H1 (cell line): Measurements from ENCODE around the gene RHOBTB1. TPM values are rescaled to one million over a fixed set of nuclear protein-coding genes. Genes with fewer than 3 reads are reported as not detected.
A peak's percentile ranks its signal among the peaks of the same experiment; 100 is the strongest.

Experiments
- CTCF ChIA-PET: fragments of 300-600 bp; sonication (Branson Sonifier 250); formaldehyde crosslinking; loops from one replicate; lab custom pipeline; 2021; ENCODE audit not compliant: partially characterized antibody; lab: Charles Lee
- POLR2A ChIA-PET: fragments of 300-600 bp; sonication (Branson Sonifier 250); formaldehyde crosslinking; loops from one replicate; lab custom pipeline; 2021; ENCODE audit warnings: inconsistent platforms; ENCODE audit not compliant: partially characterized antibody; lab: Charles Lee
- DNase-seq, 2 experiments: peaks; one replicate each; pipeline versions ENCODE4 v3.0.0 to v3.0.0-alpha.2; 2010 to 2022; ENCODE audit warnings: low spot score in 2 of 2, low read depth in 1 of 2, mixed read lengths in 1 of 2
- FAIRE-seq: peaks from 2 replicates; lab custom pipeline; 2011; peaks lifted over from hg19 to GRCh38; lab: Jason Lieb, UNC
- H2AFZ ChIP-seq: 2 replicates; pipeline ENCODE4 v1.8.1; 2012; ENCODE audit warnings: low read length, inconsistent platforms
- H2AK5ac ChIP-seq: 2 replicates; pipeline ENCODE4 v1.6.1; 2013; ENCODE audit warnings: low read depth, low read length
- H2BK120ac ChIP-seq: replicated peaks from 2 replicates; pipeline ENCODE3; 2013; ENCODE audit warnings: low read depth, low read length, inconsistent platforms
- H2BK12ac ChIP-seq: 2 replicates; pipeline ENCODE4 v1.6.1; 2013; ENCODE audit warnings: low read depth, low read length
- H2BK15ac ChIP-seq: 2 replicates; pipeline ENCODE4 v1.6.1; 2013; ENCODE audit warnings: low read length
- H2BK20ac ChIP-seq: 2 replicates; pipeline ENCODE4 v1.6.1; 2013; ENCODE audit warnings: low read length
- H2BK5ac ChIP-seq: 2 replicates; pipeline ENCODE4 v1.6.1; 2013; ENCODE audit warnings: low read depth, low read length
- H3K14ac ChIP-seq: 2 replicates; pipeline ENCODE4 v1.6.1; 2013; ENCODE audit warnings: inconsistent platforms; ENCODE audit not compliant: insufficient read length
- H3K18ac ChIP-seq: 2 replicates; pipeline ENCODE4 v1.6.1; 2013; ENCODE audit warnings: low read length; ENCODE audit errors: extremely low read depth
- H3K23ac ChIP-seq: 2 replicates; pipeline ENCODE4 v1.6.1; 2013; ENCODE audit warnings: inconsistent platforms; ENCODE audit not compliant: insufficient read length
- H3K23me2 ChIP-seq: 2 replicates; pipeline ENCODE4 v1.6.1; 2013; ENCODE audit warnings: low read depth, low read length
- H3K27ac ChIP-seq: 2 replicates; pipeline ENCODE4 v1.6.1; 2011; ENCODE audit warnings: low read depth, low read length, inconsistent platforms
- H3K27me3 ChIP-seq, 4 experiments: replicated peaks in 1 of 4; 1 replicate in 1 of 4; 2 replicates in 3 of 4; pipeline versions ENCODE4 v1.6.1 to v1.8.1; 2011 to 2013; ENCODE audit warnings: low read length in 3 of 4, mild to moderate bottlenecking in 3 of 4, inconsistent platforms in 2 of 4, mixed read lengths in 2 of 4, moderate library complexity in 1 of 4; ENCODE audit not compliant: control insufficient read depth in 3 of 4, insufficient read depth in 3 of 4; ENCODE audit errors: extremely low read depth in 1 of 4
- H3K36me3 ChIP-seq, 4 experiments: 2 replicates each; pipeline versions ENCODE4 v1.6.1 to v1.8.1; 2011 to 2013; ENCODE audit warnings: mild to moderate bottlenecking in 4 of 4, low read length in 3 of 4, moderate library complexity in 2 of 4, control low read depth in 1 of 4, inconsistent platforms in 1 of 4; ENCODE audit not compliant: insufficient read depth in 4 of 4, control insufficient read depth in 2 of 4
- H3K4ac ChIP-seq: replicated peaks from 2 replicates; pipeline ENCODE3; 2013; ENCODE audit warnings: low read length, low read depth, mixed read lengths, inconsistent platforms; ENCODE audit not compliant: insufficient read length
- H3K4me1 ChIP-seq, 4 experiments: replicated peaks in 1 of 4; 1 replicate in 1 of 4; 2 replicates in 3 of 4; pipeline versions ENCODE4 v1.6.1 to v1.8.1; 2011 to 2013; ENCODE audit warnings: low read length in 3 of 4, inconsistent platforms in 2 of 4, mixed read lengths in 1 of 4; ENCODE audit not compliant: insufficient read depth in 4 of 4, control insufficient read depth in 3 of 4
- H3K4me2 ChIP-seq, 2 experiments: 2 replicates each; pipeline versions ENCODE4 v1.6.1 to v1.8.1; 2011 to 2013; ENCODE audit warnings: low read depth in 2 of 2, low read length in 2 of 2, control low read depth in 1 of 2, inconsistent platforms in 1 of 2, mild to moderate bottlenecking in 1 of 2; ENCODE audit not compliant: insufficient read depth in 1 of 2
- H3K4me3 ChIP-seq, 4 experiments: fragments of 200-600, 300-600 bp in 1 of 4; sonication (generic), shearing (Covaris generic), sonication (Bioruptor Twin) in 1 of 4; 2 replicates each; pipeline versions ENCODE4 v1.5.1 to v1.8.1; 2011 to 2016; ENCODE audit warnings: low read length in 4 of 4, low read depth in 3 of 4, control low read depth in 2 of 4, inconsistent platforms in 2 of 4, mild to moderate bottlenecking in 2 of 4, mixed read lengths in 1 of 4, moderate library complexity in 1 of 4; ENCODE audit not compliant: insufficient read depth in 2 of 4; ENCODE audit errors: extremely low read depth in 1 of 4
- H3K56ac ChIP-seq: replicated peaks from 2 replicates; pipeline ENCODE3; 2013; ENCODE audit warnings: low read depth, mild to moderate bottlenecking, mixed read lengths, low read length, inconsistent platforms; ENCODE audit not compliant: insufficient read length
- H3K79me1 ChIP-seq: 2 replicates; pipeline ENCODE4 v1.6.1; 2013; ENCODE audit warnings: low read depth, low read length, control low read depth
- H3K79me2 ChIP-seq, 2 experiments: 2 replicates each; pipeline versions ENCODE4 v1.6.1 to v1.8.1; 2012 to 2013; ENCODE audit warnings: low read length in 2 of 2, mild to moderate bottlenecking in 2 of 2, inconsistent platforms in 1 of 2; ENCODE audit not compliant: insufficient read depth in 2 of 2, control insufficient read depth in 1 of 2
- H3K9ac ChIP-seq, 4 experiments: replicated peaks in 1 of 4; 1 replicate in 1 of 4; 2 replicates in 3 of 4; pipeline versions ENCODE4 v1.6.1 to v1.8.1; 2011 to 2013; ENCODE audit warnings: low read depth in 3 of 4, low read length in 3 of 4, control low read depth in 2 of 4, mild to moderate bottlenecking in 2 of 4, moderate library complexity in 2 of 4, inconsistent platforms in 1 of 4; ENCODE audit errors: extremely low read depth in 1 of 4
- H3K9me3 ChIP-seq, 2 experiments: 2 replicates each; pipeline versions ENCODE4 v1.6.1 to v1.8.1; 2012 to 2013; ENCODE audit warnings: mild to moderate bottlenecking in 2 of 2, moderate library complexity in 2 of 2, control low read depth in 1 of 2, inconsistent platforms in 1 of 2, low read depth in 1 of 2, low read length in 1 of 2, mixed read lengths in 1 of 2; ENCODE audit not compliant: insufficient read depth in 2 of 2
- H4K20me1 ChIP-seq, 2 experiments: replicated peaks in 1 of 2; 2 replicates each; pipeline versions ENCODE3 to v1.8.1; 2011 to 2013; ENCODE audit warnings: inconsistent platforms in 2 of 2, low read length in 2 of 2, mild to moderate bottlenecking in 1 of 2; ENCODE audit not compliant: insufficient read depth in 2 of 2, control insufficient read depth in 1 of 2
- H4K5ac ChIP-seq: 2 replicates; pipeline ENCODE4 v1.6.1; 2013; ENCODE audit warnings: low read length, low read depth, mixed read lengths, inconsistent platforms; ENCODE audit not compliant: insufficient read length
- H4K8ac ChIP-seq: 2 replicates; pipeline ENCODE4 v1.8.0; 2013; ENCODE audit warnings: mild to moderate bottlenecking, moderate library complexity, low read length, inconsistent platforms; ENCODE audit not compliant: insufficient read depth; ENCODE audit errors: extremely low read depth
- H4K91ac ChIP-seq: replicated peaks from 2 replicates; pipeline ENCODE3; 2013; ENCODE audit warnings: low read length, mixed read lengths, inconsistent platforms; ENCODE audit not compliant: insufficient read length
- CBX5 ChIP-seq: fragments of 300-800, 300-1000 bp; sonication (generic); IDR thresholded peaks from 2 replicates; pipeline ENCODE4 v1.7.1; 2016; ENCODE audit warnings: antibody characterized with exemption, low read length, low read depth
- EZH2 ChIP-seq: fragments of 200-600 bp; sonication (generic); IDR thresholded peaks from 2 replicates; pipeline ENCODE4 v1.7.1; 2012; ENCODE audit warnings: low read depth, mild to moderate bottlenecking, moderate library complexity, low read length, inconsistent platforms; ENCODE audit not compliant: severe bottlenecking
- SP2 ChIP-seq: IDR thresholded peaks from 2 replicates; pipeline ENCODE4 v1.6.1; 2012; ENCODE audit warnings: mild to moderate bottlenecking, low read length, inconsistent platforms
- WGBS, 2 experiments: shearing (Covaris generic) in 1 of 2; methylation state at CpG; one replicate each; pipeline versions ENCODE4 v1.1.6 to v1.1.7; 2013 to 2015; ENCODE audit warnings: low lambda C conversion rate in 2 of 2, mixed read lengths in 2 of 2, inconsistent platforms in 1 of 2, low coverage in 1 of 2, missing lambda C conversion rate in 1 of 2; ENCODE audit not compliant: insufficient replicate concordance in 2 of 2, insufficient coverage in 1 of 2, insufficient read length in 1 of 2; ENCODE audit errors: extremely low coverage in 1 of 2, missing lambda C conversion rate in 1 of 2; 5-methylcytosine and 5-hydroxymethylcytosine counted together
- polyA plus RNA-seq, 7 experiments: library from polyadenylated mRNA; depleted of rRNA in 3 of 7; stranded (reverse) in 5 of 7; unstranded in 2 of 7; fragments of >200 nt in 5 of 7; fragments of 200-250 nt in 2 of 7; gene quantifications; 1 replicate in 5 of 7; 2 replicates in 1 of 7; 4 replicates in 1 of 7; pipeline versions ENCODE4 v1.2.1 to v1.2.3, GENCODE V29; 2011 to 2013; ENCODE audit warnings: missing spikeins in 2 of 7, mixed read lengths in 2 of 7
- total RNA-seq: library from RNA; stranded (reverse); fragmentation: NEBNext Ultra II Directional; extraction: Animal tissue kit (Norgen Biotek cat#: 25700); gene quantifications from 2 replicates; pipeline ENCODE4 v1.2.1, GENCODE V29; 2021

The RHOBTB1 gene
- total and polyA plus RNA-seq, 2 of the 8 experiments (the other 6 are each of a cell fraction or from before 2014, with no cell fraction given), result 6.1 to 7.4 TPM

DNA sequence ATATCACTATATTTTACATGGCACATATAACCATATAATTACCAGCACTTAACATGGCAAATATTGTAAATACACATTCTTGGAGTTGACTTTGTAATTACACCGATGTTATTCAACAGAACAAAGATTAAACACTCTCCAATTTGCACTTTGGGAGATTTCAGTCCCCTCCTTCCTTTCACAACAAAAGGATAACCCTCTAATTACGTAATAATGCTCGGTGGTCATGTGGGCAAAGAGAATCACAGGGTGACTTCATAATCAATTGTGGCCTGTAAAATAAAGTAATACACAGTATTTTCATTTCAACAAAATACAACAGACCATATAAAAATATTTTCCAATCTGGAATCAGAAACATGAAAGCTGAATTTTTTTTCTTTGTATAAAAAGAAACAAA, 73.2 kb downstream of the RHOBTB1 start:
- Histone ChIP-seq H2AFZ (no peak overlapping the region), H4K20me1 (no peaks in the 10 kb centered on the region), H3K27ac (no peak overlapping the region), H2AK5ac (no peak overlapping the region), H3K27me3 (no peaks in the 10 kb centered on the region), H3K4ac (no peak overlapping the region), H3K14ac (no peak overlapping the region), H3K23ac (no peak overlapping the region), H3K79me2 (no peaks in the 10 kb centered on the region), H2BK120ac (no peak overlapping the region), H3K9ac (no peak overlapping the region), H3K79me1 (no peaks in the 10 kb centered on the region), H2BK5ac (no peak overlapping the region), H4K91ac (no peak overlapping the region), H2BK20ac (no peak overlapping the region), H3K4me3 (no peak overlapping the region), H2BK15ac (no peak overlapping the region), H3K56ac (no peak overlapping the region), H3K23me2 (no peaks in the 10 kb centered on the region), H3K18ac (no peak overlapping the region), H4K5ac (no peak overlapping the region), H3K4me2 (no peak overlapping the region), H3K36me3 (no peaks in the 10 kb centered on the region), H4K8ac (no peak overlapping the region), H2BK12ac (no peak overlapping the region), H3K9me3 (no peaks in the 10 kb centered on the region), H3K4me1 (peaks cover 0 to 11% (median 6%) of the 10 kb centered on the region in 4 experiments; a peak in 3 of 7 replicates)
- CTCF ChIA-PET, result interaction anchor here (0.7 to 1.4 kb wide), 6 partner anchors 10 to 320 kb away, joined by 3 to 6 read pairs (median 3); no protein-coding TSS in a partner anchor
- WGBS, 2 experiments, result 90% methylated on average over 3 of the region's 3 CpGs; no CpG with 5 or more reads in 1 of the 2 experiments
- DNase-seq (peak in 1 of 2 experiments; percentile 2), FAIRE-seq (no peak)
- no peak for TF ChIP-seq SP2
- no peak for TF ChIP-seq CBX5
- no peak for TF ChIP-seq EZH2
- POLR2A ChIA-PET, result interaction anchor here (0.6 to 0.7 kb wide), 2 partner anchors 74 to 743 kb away, joined by 3 read pairs; no protein-coding TSS in a partner anchor
